Nephron progenitor cell (in vitro differentiated cells): ENCODE results near the gene MYO9A.
A peak's percentile ranks its signal among the peaks of the same experiment; 100 is the strongest.

Experiments used
- DNase-seq: peaks from one replicate; pipeline ENCODE4 v3.0.0; 2021
- H3K27ac Mint-ChIP-seq: 2 replicates; pipeline ENCODE4 v1.8.0; 2021; ENCODE audit warnings: mild to moderate bottlenecking, moderate library complexity, mixed read lengths
- H3K27me3 Mint-ChIP-seq: 2 replicates; pipeline ENCODE4 v1.8.0; 2021; ENCODE audit warnings: mild to moderate bottlenecking, low read depth, mixed read lengths; ENCODE audit not compliant: poor library complexity
- H3K36me3 Mint-ChIP-seq: 2 replicates; pipeline ENCODE4 v1.8.0; 2021; ENCODE audit warnings: low read depth, mixed read lengths
- H3K4me1 Mint-ChIP-seq: 2 replicates; pipeline ENCODE4 v1.8.0; 2021; ENCODE audit warnings: mixed read lengths
- H3K4me3 Mint-ChIP-seq: 2 replicates; pipeline ENCODE4 v1.8.0; 2021; ENCODE audit warnings: mild to moderate bottlenecking, moderate library complexity, mixed read lengths
- H3K9me3 Mint-ChIP-seq: 2 replicates; pipeline ENCODE4 v1.8.0; 2021; ENCODE audit warnings: mild to moderate bottlenecking, moderate library complexity, mixed read lengths
- CTCF ChIP-seq: fragments of 200-600 bp; sonication (generic); IDR thresholded peaks from 2 replicates; pipeline ENCODE4 v1.5.0; 2021; ENCODE audit warnings: antibody characterized with exemption

The MYO9A gene

GRCh38 chr15:72068856-72069255, 49.1 kb downstream of the MYO9A start:
- no peaks in the 10 kb centered on the region for H3K36me3 Mint-ChIP-seq
- H3K4me1 Mint-ChIP-seq: no peaks in the 10 kb centered on the region
- H3K27ac Mint-ChIP-seq: peak overlapping the region; percentile 51
- peaks cover 2% of the 10 kb centered on the region for H3K9me3 Mint-ChIP-seq
- no peaks in the 10 kb centered on the region for H3K27me3 Mint-ChIP-seq
- no peak overlapping the region for H3K4me3 Mint-ChIP-seq
- no peak for TF ChIP-seq CTCF
- DNase-seq: no peak

- Mint-ChIP-seq H3K27ac (no peak overlapping the region), H3K9me3 (peaks cover 24% of the 10 kb centered on the region), H3K27me3 (no peaks in the 10 kb centered on the region), H3K36me3 (peaks cover 9% of the 10 kb centered on the region), H3K4me3 (no peak overlapping the region), H3K4me1 (no peaks in the 10 kb centered on the region)
- no peak for DNase-seq
- no peak for TF ChIP-seq CTCF
These were observed 52.1 kb downstream of the MYO9A start for GRCh38 chr15:72065801-72066200.

- TF ChIP-seq CTCF: no peak
- H3K4me1 Mint-ChIP-seq: no peaks in the 10 kb centered on the region
- H3K4me3 Mint-ChIP-seq: no peak overlapping the region
- peaks cover 9% of the 10 kb centered on the region for H3K36me3 Mint-ChIP-seq
- H3K27ac Mint-ChIP-seq: no peak overlapping the region
- H3K9me3 Mint-ChIP-seq: peaks cover 25% of the 10 kb centered on the region
- DNase-seq: no peak
- H3K27me3 Mint-ChIP-seq: no peaks in the 10 kb centered on the region
These were observed 54.8 kb downstream of the MYO9A start for GRCh38 chr15:72063186-72063585.

GRCh38 chr15:72062319-72062718, 55.6 kb downstream of the MYO9A start:
- Mint-ChIP-seq H3K9me3 (peaks cover 25% of the 10 kb centered on the region), H3K4me3 (no peak overlapping the region), H3K4me1 (no peaks in the 10 kb centered on the region), H3K36me3 (peaks cover 9% of the 10 kb centered on the region), H3K27ac (no peak overlapping the region), H3K27me3 (no peaks in the 10 kb centered on the region)
- no peak for DNase-seq
- TF ChIP-seq CTCF: no peak

GRCh38 chr15:72060687-72061250, 57.2 kb downstream of the MYO9A start:
- no peak overlapping the region for H3K4me3 Mint-ChIP-seq
- H3K9me3 Mint-ChIP-seq: peaks cover 25% of the 10 kb centered on the region
- TF ChIP-seq CTCF: no peak
- H3K27me3 Mint-ChIP-seq: no peaks in the 10 kb centered on the region
- no peaks in the 10 kb centered on the region for H3K4me1 Mint-ChIP-seq
- no peak overlapping the region for H3K27ac Mint-ChIP-seq
- DNase-seq: no peak
- H3K36me3 Mint-ChIP-seq: peaks cover 9% of the 10 kb centered on the region

- peaks cover 5% of the 10 kb centered on the region for H3K27me3 Mint-ChIP-seq
- DNase-seq: no peak
These were observed 59.4 kb downstream of the MYO9A start for GRCh38 chr15:72058585-72058984.

More at GRCh38 chr15:72058585-72058984, 59.4 kb downstream of the MYO9A start:
- Mint-ChIP-seq H3K9me3 (peaks cover 22% of the 10 kb centered on the region), H3K36me3 (peaks cover 21% of the 10 kb centered on the region), H3K4me1 (no peaks in the 10 kb centered on the region), H3K27ac (no peak overlapping the region), H3K4me3 (no peak overlapping the region)
- no peak for TF ChIP-seq CTCF
